A549 (cell line): ENCODE data around the gene FAM20A. TPM values are rescaled to one million over a fixed set of nuclear protein-coding genes. Genes with fewer than 3 reads are reported as not detected.

Experiments
- ATAC-seq, 2 experiments: fragments of 200-7000 bp in 1 of 2; fragments of >200 bp in 1 of 2; cut with Nextera tagmentation in 1 of 2; cut with Tn5 transposase in 1 of 2; 3 replicates each; pipeline versions ENCODE4 v1.8.0 to v1.9.1; 2018 to 2020; ENCODE audit warnings: mild to moderate bottlenecking in 1 of 2, moderate library complexity in 1 of 2
- CTCF ChIA-PET: fragments of 300-600 bp; sonication (Branson Sonifier 250); formaldehyde crosslinking; extraction: SDS; loops from one replicate; lab custom pipeline; 2021; ENCODE audit warnings: antibody characterized with exemption, inconsistent platforms; lab: Yijun Ruan, JAX
- POLR2A ChIA-PET: fragments of 350-600 bp; formaldehyde crosslinking; extraction: SDS; loops from one replicate; lab custom pipeline; 2021; ENCODE audit warnings: antibody characterized with exemption, inconsistent platforms; lab: Yijun Ruan, JAX
- DNase-seq, 2 experiments: peaks; one replicate each; pipeline versions ENCODE4 v3.0.0 to v3.0.0-alpha.2; 2011 to 2016; ENCODE audit warnings: low read depth in 1 of 2, low spot score in 1 of 2
- FAIRE-seq: peaks from 2 replicates; lab custom pipeline; 2011; peaks lifted over from hg19 to GRCh38; lab: Jason Lieb, UNC
- H3K27ac ChIP-seq, 2 experiments: fragments of >200 bp; sonication (Bioruptor Twin); formaldehyde crosslinking; 3 replicates each; pipeline ENCODE4 v1.5.1; 2016 to 2017
- H3K4me1 ChIP-seq: fragments of >200 bp; sonication (Bioruptor Twin); formaldehyde crosslinking; 3 replicates; pipeline ENCODE4 v1.6.1; 2016
- H3K4me2 ChIP-seq: fragments of >200 bp; sonication (Bioruptor Twin); formaldehyde crosslinking; 3 replicates; pipeline ENCODE4 v1.6.1; 2016
- H3K4me3 ChIP-seq: fragments of >200 bp; sonication (Bioruptor Twin); formaldehyde crosslinking; 3 replicates; pipeline ENCODE4 v1.5.1; 2016
- H3K9me3 ChIP-seq: fragments of >200 bp; sonication (Bioruptor Twin); formaldehyde crosslinking; 3 replicates; pipeline ENCODE4 v1.6.1; 2016
- CEBPB ChIP-seq, 2 experiments: fragments of >200 bp in 1 of 2; sonication (Bioruptor Twin) in 1 of 2; formaldehyde crosslinking in 1 of 2; IDR thresholded peaks; 2 replicates each; pipeline ENCODE4 v1.6.1; 2012 to 2016
- CHD4 ChIP-seq: fragments of 200-600 bp; sonication (generic); IDR thresholded peaks from 2 replicates; pipeline ENCODE4 v1.6.1; 2016; ENCODE audit warnings: antibody characterized with exemption, mild to moderate bottlenecking, borderline replicate concordance
- CTCF ChIP-seq: fragments of >200 bp; sonication (Bioruptor Twin); formaldehyde crosslinking; IDR thresholded peaks from 3 replicates; pipeline ENCODE4 v1.5.1; 2016
- EHF ChIP-seq: fragments of 250-450 bp; sonication (Bioruptor Pico); IDR thresholded peaks from 2 replicates; pipeline ENCODE4 v1.5.0; 2020; ENCODE audit warnings: mild to moderate bottlenecking
- ELK1 ChIP-seq: fragments of 150-350 bp; IDR thresholded peaks from 2 replicates; pipeline ENCODE4 v1.6.1; 2014; ENCODE audit warnings: low read depth, mild to moderate bottlenecking, low read length
- EP300 ChIP-seq, 2 experiments: fragments of >200 bp; sonication (Bioruptor Twin); formaldehyde crosslinking; IDR thresholded peaks; 2 replicates in 1 of 2; 3 replicates in 1 of 2; pipeline ENCODE4 v1.6.1; 2016 to 2017
- FOSB ChIP-seq: fragments of 250-450 bp; sonication (Bioruptor Pico); IDR thresholded peaks from 2 replicates; pipeline ENCODE4 v1.5.0; 2020; ENCODE audit warnings: mild to moderate bottlenecking, moderate library complexity
- FOSL2 ChIP-seq, 2 experiments: fragments of 450-650 bp in 1 of 2; fragments of >200 bp in 1 of 2; sonication (Bioruptor Twin) in 1 of 2; formaldehyde crosslinking; IDR thresholded peaks; 2 replicates each; pipeline versions ENCODE4 v1.5.0 to v1.6.1; 2016 to 2020; ENCODE audit warnings: mild to moderate bottlenecking in 1 of 2, moderate library complexity in 1 of 2
- FOXS1 ChIP-seq: fragments of 250-450 bp; sonication (Bioruptor Pico); IDR thresholded peaks from 2 replicates; pipeline ENCODE4 v1.5.0; 2020; ENCODE audit warnings: mild to moderate bottlenecking, moderate library complexity
- HDAC2 ChIP-seq: fragments of 200-600 bp; sonication (generic); IDR thresholded peaks from 2 replicates; pipeline ENCODE4 v1.6.1; 2016
- HES2 ChIP-seq: fragments of >200 bp; sonication (Bioruptor Twin); formaldehyde crosslinking; IDR thresholded peaks from 2 replicates; pipeline ENCODE4 v1.6.1; 2016
- KDM1A ChIP-seq: fragments of 200-600 bp; sonication (generic); IDR thresholded peaks from 2 replicates; pipeline ENCODE4 v1.6.1; 2016; ENCODE audit warnings: low read depth, mild to moderate bottlenecking
- MAFK ChIP-seq: fragments of 450-650 bp; IDR thresholded peaks from 2 replicates; pipeline ENCODE4 v1.6.1; 2014; ENCODE audit not compliant: partially characterized antibody
- MAZ ChIP-seq: fragments of 150-350 bp; IDR thresholded peaks from 2 replicates; pipeline ENCODE4 v1.6.1; 2014; ENCODE audit warnings: antibody characterized with exemption, low read depth, low read length, borderline replicate concordance
- NFE2L2 ChIP-seq: fragments of 150-350 bp; conservative IDR thresholded peaks from 2 replicates; pipeline ENCODE4 v1.6.1; 2014; ENCODE audit warnings: low read length
- NR3C1 ChIP-seq: fragments of >200 bp; sonication (Bioruptor Twin); formaldehyde crosslinking; IDR thresholded peaks from 3 replicates; pipeline ENCODE4 v1.6.1; 2017
- PHF8 ChIP-seq: fragments of 200-600 bp; sonication (generic); IDR thresholded peaks from 2 replicates; pipeline ENCODE4 v1.6.1; 2016; ENCODE audit warnings: low read depth, mild to moderate bottlenecking, antibody characterized with exemption, moderate library complexity, borderline replicate concordance
- POLR2AphosphoS2 ChIP-seq: conservative IDR thresholded peaks from 2 replicates; pipeline ENCODE4 v1.6.1; 2012; ENCODE audit warnings: low read length, improper control_type of control experiment, inconsistent platforms
- RAD21 ChIP-seq, 2 experiments: fragments of >200 bp in 1 of 2; sonication (Bioruptor Twin) in 1 of 2; formaldehyde crosslinking in 1 of 2; IDR thresholded peaks in 1 of 2; conservative IDR thresholded peaks in 1 of 2; 2 replicates in 1 of 2; 3 replicates in 1 of 2; pipeline ENCODE4 v1.6.1; 2012 to 2018; ENCODE audit warnings: inconsistent platforms in 1 of 2
- RNF2 ChIP-seq: fragments of 200-600 bp; sonication (generic); IDR thresholded peaks from 2 replicates; pipeline ENCODE4 v1.6.1; 2016; ENCODE audit warnings: low read depth, mild to moderate bottlenecking, antibody characterized with exemption, moderate library complexity, borderline replicate concordance
- SREBF2 ChIP-seq: fragments of 450-650 bp; IDR thresholded peaks from 2 replicates; pipeline ENCODE4 v1.6.1; 2014; ENCODE audit warnings: mild to moderate bottlenecking, moderate library complexity
- TFCP2L1 ChIP-seq: fragments of 250-450 bp; sonication (Bioruptor Pico); IDR thresholded peaks from 2 replicates; pipeline ENCODE4 v1.5.0; 2021; ENCODE audit warnings: mild to moderate bottlenecking
- ZNF302 ChIP-seq: fragments of 250-450 bp; sonication (Bioruptor Pico); IDR thresholded peaks from 2 replicates; pipeline ENCODE4 v1.9.0; 2021; ENCODE audit warnings: inconsistent platforms, mild to moderate bottlenecking, moderate library complexity
- WGBS: methylation state at CpG from one replicate; pipeline ENCODE4 v1.1.6; 2017; ENCODE audit errors: missing lambda C conversion rate; 5-methylcytosine and 5-hydroxymethylcytosine counted together
- polyA plus RNA-seq, 4 experiments: library from polyadenylated mRNA; depleted of rRNA in 3 of 4; stranded (reverse); fragments of >200 nt; fragmentation: RNase III in 1 of 4; extraction: RNeasy Plus Mini Kit Qiagen cat#74134 plus additional on column Dnase treatment in 1 of 4; gene quantifications; 2 replicates in 3 of 4; 3 replicates in 1 of 4; pipeline ENCODE4 v1.2.3, GENCODE V29; 2011 to 2017

FAM20A gene
- polyA plus RNA-seq, 2 of the 4 experiments (the other 2 are of a cell fraction) = 0.05 to 0.09 TPM

- TF ChIP-seq CTCF = no peak
- TF ChIP-seq POLR2AphosphoS2 = no peak
- no peak for TF ChIP-seq FOSL2 (IDR thresholded peaks at IDR 0.05)
- no peak for TF ChIP-seq FOSL2 (CRISPR knock-in tag; IDR thresholded peaks at IDR 0.05)
- TF ChIP-seq MAFK = no peak
These were observed 89.4 kb downstream of the FAM20A start (continued) for GRCh38 chr17:68511671-68512246.

GRCh38 chr17:68511254-68511670, 89.9 kb downstream of the FAM20A start:
- H3K4me3 ChIP-seq = peak overlapping the region; percentile 80
- H3K4me2 ChIP-seq = peak overlapping the region; percentile 73
- ChIA-PET POLR2A (interaction anchor here (1.4 kb wide), 1 partner anchor 12 kb away, joined by 4 read pairs; no protein-coding TSS in a partner anchor), CTCF (interaction anchor here (0.6 to 1.7 kb wide), 7 partner anchors 14 to 376 kb away, joined by 3 to 5 read pairs (median 3); no protein-coding TSS in a partner anchor)
- peaks cover 22% of the 10 kb centered on the region for H3K4me1 ChIP-seq
- peak overlapping the region; percentile 95 to 96 for H3K27ac ChIP-seq
- peak in 1 of 2 experiments; percentile 58 for DNase-seq
- FAIRE-seq = no peak
- no peaks in the 10 kb centered on the region for H3K9me3 ChIP-seq
- ATAC-seq = no peak
- TF ChIP-seq MAFK = peak; percentile 87
- TF ChIP-seq SREBF2 = no peak
- no peak for TF ChIP-seq MAZ
- no peak for TF ChIP-seq RAD21 (conservative IDR thresholded peaks at IDR 0.05 in 1 of 2, IDR thresholded peaks at IDR 0.05 in 1 of 2)
- no peak for TF ChIP-seq NR3C1
- no peak for TF ChIP-seq EP300 (IDR thresholded peaks at IDR 0.05)
- 16% methylated on average over 10 of the region's 10 CpGs for WGBS

GRCh38 chr17:68509141-68510057, 91.8 kb downstream of the FAM20A start:
- FAIRE-seq (no peak), DNase-seq (no peak), ATAC-seq (no peak)
- ChIA-PET CTCF (interaction anchor here (0.9 kb wide), 1 partner anchor 337 kb away, joined by 3 read pairs; no protein-coding TSS in a partner anchor), POLR2A (no interaction called here)
- H3K4me3 ChIP-seq = no peak overlapping the region
- no peak overlapping the region for H3K4me2 ChIP-seq
- TF ChIP-seq FOSB (CRISPR knock-in tag) (no peak), SREBF2 (no peak), TFCP2L1 (CRISPR knock-in tag) (no peak), HES2 (no peak), ELK1 (no peak), RNF2 (no peak), POLR2AphosphoS2 (no peak), FOXS1 (CRISPR knock-in tag) (no peak), CHD4 (no peak), CTCF (no peak), MAFK (no peak), PHF8 (no peak), HDAC2 (no peak), EHF (CRISPR knock-in tag) (no peak), CEBPB (IDR thresholded peaks at IDR 0.05) (no peak), ZNF302 (CRISPR knock-in tag) (no peak), KDM1A (no peak), NR3C1 (no peak), NFE2L2 (no peak), EP300 (IDR thresholded peaks at IDR 0.05) (no peak)
- H3K9me3 ChIP-seq = no peaks in the 10 kb centered on the region
- H3K27ac ChIP-seq = no peak overlapping the region
- H3K4me1 ChIP-seq = peaks cover 13% of the 10 kb centered on the region
- 69% methylated on average over 9 of the region's 9 CpGs for WGBS
